Prostate gland (tissue), 2 donors: ENCODE data around the gene MLPH.

Source experiments
- POLR2A ChIP-seq: fragments of 450-650 bp; IDR thresholded peaks from one replicate; pipeline ENCODE4 v1.6.1; 2016; ENCODE audit warnings: antibody characterized with exemption, mild to moderate bottlenecking
- POLR2AphosphoS5 ChIP-seq: sonication (generic); formaldehyde crosslinking; IDR thresholded peaks from one replicate; pipeline ENCODE4 v1.6.1; 2017; ENCODE audit warnings: antibody characterized with exemption
- TF ChIP-seq, protein P1 (sequence below), 4 experiments: fragments of 200-600 bp in 2 of 4; fragments of 450-650 bp in 2 of 4; sonication (generic) in 2 of 4; IDR thresholded peaks; 1 replicate in 3 of 4; 2 replicates in 1 of 4; pipeline ENCODE4 v1.5.1; 2016 to 2019; ENCODE audit warnings: antibody characterized with exemption in 4 of 4, mild to moderate bottlenecking in 2 of 4, moderate library complexity in 2 of 4

GRCh38 chr2:237488901-237489860, 2.1 kb downstream of the MLPH start:
- TF ChIP-seq, protein P1, sequence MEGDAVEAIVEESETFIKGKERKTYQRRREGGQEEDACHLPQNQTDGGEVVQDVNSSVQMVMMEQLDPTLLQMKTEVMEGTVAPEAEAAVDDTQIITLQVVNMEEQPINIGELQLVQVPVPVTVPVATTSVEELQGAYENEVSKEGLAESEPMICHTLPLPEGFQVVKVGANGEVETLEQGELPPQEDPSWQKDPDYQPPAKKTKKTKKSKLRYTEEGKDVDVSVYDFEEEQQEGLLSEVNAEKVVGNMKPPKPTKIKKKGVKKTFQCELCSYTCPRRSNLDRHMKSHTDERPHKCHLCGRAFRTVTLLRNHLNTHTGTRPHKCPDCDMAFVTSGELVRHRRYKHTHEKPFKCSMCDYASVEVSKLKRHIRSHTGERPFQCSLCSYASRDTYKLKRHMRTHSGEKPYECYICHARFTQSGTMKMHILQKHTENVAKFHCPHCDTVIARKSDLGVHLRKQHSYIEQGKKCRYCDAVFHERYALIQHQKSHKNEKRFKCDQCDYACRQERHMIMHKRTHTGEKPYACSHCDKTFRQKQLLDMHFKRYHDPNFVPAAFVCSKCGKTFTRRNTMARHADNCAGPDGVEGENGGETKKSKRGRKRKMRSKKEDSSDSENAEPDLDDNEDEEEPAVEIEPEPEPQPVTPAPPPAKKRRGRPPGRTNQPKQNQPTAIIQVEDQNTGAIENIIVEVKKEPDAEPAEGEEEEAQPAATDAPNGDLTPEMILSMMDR (IDR thresholded peaks at IDR 0.05) = peak in 1 of 4 experiments; percentile 2
- TF ChIP-seq POLR2A (peak; percentile 44), POLR2AphosphoS5 (peak; percentile 73)
